Measurements from ENCODE around the gene DTNA.
"Not testable (repeated sequence)": the region's sequence is repeated elsewhere in the genome, so short reads cannot be mapped to it uniquely, and the experiment has no call there.

DTNA gene

DNA sequence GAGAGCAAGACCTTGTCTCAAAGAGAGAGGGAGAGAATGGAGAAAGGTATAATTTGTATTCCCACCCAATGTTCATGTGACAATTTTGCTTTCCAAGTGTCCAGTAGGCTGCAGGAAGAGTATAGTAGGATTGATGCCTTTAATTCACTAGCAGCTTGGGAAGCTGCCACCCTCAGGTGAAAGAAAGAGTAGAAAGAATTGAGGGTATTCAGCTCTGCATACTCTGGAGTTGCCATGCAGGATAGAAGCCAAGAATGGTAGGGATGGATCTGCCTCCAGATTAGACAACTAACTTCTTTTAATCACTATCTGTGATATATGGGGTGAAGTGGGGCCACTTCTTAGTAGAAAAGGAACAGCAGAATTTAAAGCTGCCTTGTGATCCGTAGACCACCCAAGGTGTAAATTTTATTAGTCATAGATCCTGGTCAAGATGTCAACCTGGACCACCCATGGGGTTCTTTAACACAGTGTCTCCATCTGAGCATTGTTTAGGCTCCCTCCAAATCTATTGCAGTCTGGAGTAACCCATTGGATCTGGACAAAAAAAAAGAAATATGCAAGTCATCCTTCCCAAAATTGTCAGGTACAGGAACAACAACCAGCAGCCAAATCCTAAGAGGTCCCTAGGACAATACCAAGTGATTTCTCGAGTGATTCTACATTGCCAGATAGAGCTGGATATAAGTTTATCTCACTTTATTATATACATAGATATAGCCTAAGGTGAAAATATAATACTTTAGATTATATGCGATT lies 33.1 kb upstream of the DTNA start:
- no peak overlapping the region for H3K4me3 ChIP-seq (ENCODE audit: low read length)
- no peak overlapping the region for H3K4me2 ChIP-seq (ENCODE audit: low read length)
- TF ChIP-seq, protein P1, sequence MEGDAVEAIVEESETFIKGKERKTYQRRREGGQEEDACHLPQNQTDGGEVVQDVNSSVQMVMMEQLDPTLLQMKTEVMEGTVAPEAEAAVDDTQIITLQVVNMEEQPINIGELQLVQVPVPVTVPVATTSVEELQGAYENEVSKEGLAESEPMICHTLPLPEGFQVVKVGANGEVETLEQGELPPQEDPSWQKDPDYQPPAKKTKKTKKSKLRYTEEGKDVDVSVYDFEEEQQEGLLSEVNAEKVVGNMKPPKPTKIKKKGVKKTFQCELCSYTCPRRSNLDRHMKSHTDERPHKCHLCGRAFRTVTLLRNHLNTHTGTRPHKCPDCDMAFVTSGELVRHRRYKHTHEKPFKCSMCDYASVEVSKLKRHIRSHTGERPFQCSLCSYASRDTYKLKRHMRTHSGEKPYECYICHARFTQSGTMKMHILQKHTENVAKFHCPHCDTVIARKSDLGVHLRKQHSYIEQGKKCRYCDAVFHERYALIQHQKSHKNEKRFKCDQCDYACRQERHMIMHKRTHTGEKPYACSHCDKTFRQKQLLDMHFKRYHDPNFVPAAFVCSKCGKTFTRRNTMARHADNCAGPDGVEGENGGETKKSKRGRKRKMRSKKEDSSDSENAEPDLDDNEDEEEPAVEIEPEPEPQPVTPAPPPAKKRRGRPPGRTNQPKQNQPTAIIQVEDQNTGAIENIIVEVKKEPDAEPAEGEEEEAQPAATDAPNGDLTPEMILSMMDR (IDR thresholded peaks at IDR 0.05; ENCODE audit: low read depth, low read length, poor library complexity, severe bottlenecking) = no peak
- TF ChIP-seq EZH2phosphoT487 (IDR thresholded peaks at IDR 0.05; ENCODE audit: borderline replicate concordance, low read length) = no peak
- H3K9me2 ChIP-seq (replicated peaks; ENCODE audit: control insufficient read depth, low read length) = no peaks in the 10 kb centered on the region
- no peaks in the 10 kb centered on the region for H3F3A ChIP-seq (ENCODE audit: control insufficient read depth, insufficient read depth)
- no peaks in the 10 kb centered on the region for H3K36me3 ChIP-seq (ENCODE audit: control insufficient read depth, low read length)
- no peaks in the 10 kb centered on the region for H3K27me3 ChIP-seq (ENCODE audit: control insufficient read depth, low read length)
- H3K4me1 ChIP-seq (ENCODE audit: control insufficient read depth, low read length) = no peaks in the 10 kb centered on the region
- no peaks in the 10 kb centered on the region for H4K20me1 ChIP-seq (ENCODE audit: control insufficient read depth, insufficient read depth, low read depth, low read length)
- no peak overlapping the region for H3K27ac ChIP-seq (ENCODE audit: low read depth, low read length)
- no peaks in the 10 kb centered on the region for H3K9me3 ChIP-seq (ENCODE audit: control insufficient read depth, insufficient read depth, low read length)
- H3K79me2 ChIP-seq (ENCODE audit: control insufficient read depth, low read length) = no peaks in the 10 kb centered on the region

DNA sequence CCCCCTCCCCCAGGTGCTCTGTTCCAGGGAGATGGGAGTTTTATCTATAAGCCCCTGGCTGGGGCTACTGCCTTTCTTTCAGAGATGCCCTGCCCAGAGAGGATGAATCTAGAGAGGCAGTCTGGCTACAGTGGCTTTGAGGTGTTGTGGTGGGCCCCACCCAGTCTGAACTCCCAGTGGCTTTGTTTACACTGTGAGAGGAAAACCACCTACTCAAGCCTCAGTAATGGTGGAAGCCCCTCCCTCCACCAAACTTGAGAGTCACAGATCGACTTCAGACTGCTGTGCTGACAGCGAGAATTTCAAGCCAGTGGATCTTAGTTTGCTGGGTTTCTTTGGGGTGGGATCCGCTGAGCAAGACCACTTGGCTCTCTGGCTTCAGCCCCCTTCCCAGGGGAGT lies 20.3 kb upstream of the DTNA start:
- not testable (repeated sequence) for H3K4me2 ChIP-seq (ENCODE audit: low read length)

DNA sequence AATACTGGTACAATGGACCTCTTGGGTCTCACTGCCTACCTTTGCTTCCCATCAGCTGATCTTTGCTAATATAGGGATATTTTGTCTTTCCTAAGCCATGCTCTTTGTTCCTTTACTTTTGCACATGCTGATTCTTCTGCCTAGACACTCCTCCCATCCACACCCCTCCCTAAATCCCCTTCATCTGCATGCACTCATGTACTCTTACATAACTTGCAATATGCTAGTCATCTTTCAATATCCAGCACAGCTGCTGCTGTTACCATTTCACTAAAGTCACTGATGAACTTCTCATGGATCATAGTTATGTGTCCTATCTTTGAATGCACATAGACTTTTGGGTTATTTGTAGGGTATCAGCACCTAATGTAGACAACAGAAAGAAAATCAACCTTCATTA lies 18.5 kb upstream of the DTNA start:
- H3K9me2 ChIP-seq (replicated peaks; ENCODE audit: control insufficient read depth, low read length) = no peaks in the 10 kb centered on the region
- H3K27me3 ChIP-seq (ENCODE audit: control insufficient read depth, low read length) = 0 out of 2 replicates have a peak, but pooled peaks cover 3% of the 10 kb centered on the region
- H3K4me3 ChIP-seq (ENCODE audit: low read length) = no peak overlapping the region
- H3K27ac ChIP-seq (ENCODE audit: low read depth, low read length) = no peak overlapping the region
- TF ChIP-seq EZH2phosphoT487 (IDR thresholded peaks at IDR 0.05; ENCODE audit: borderline replicate concordance, low read length) = no peak
- TF ChIP-seq, protein P1 (IDR thresholded peaks at IDR 0.05; ENCODE audit: low read depth, low read length, poor library complexity, severe bottlenecking) = no peak
- no peaks in the 10 kb centered on the region for H3K9me3 ChIP-seq (ENCODE audit: control insufficient read depth, insufficient read depth, low read length)
- no peak overlapping the region for H3K4me2 ChIP-seq (ENCODE audit: low read length)
- no peaks in the 10 kb centered on the region for H4K20me1 ChIP-seq (ENCODE audit: control insufficient read depth, insufficient read depth, low read depth, low read length)
- H3K4me1 ChIP-seq (ENCODE audit: control insufficient read depth, low read length) = no peaks in the 10 kb centered on the region
- H3F3A ChIP-seq (ENCODE audit: control insufficient read depth, insufficient read depth) = no peaks in the 10 kb centered on the region
- no peaks in the 10 kb centered on the region for H3K79me2 ChIP-seq (ENCODE audit: control insufficient read depth, low read length)
- H3K36me3 ChIP-seq (ENCODE audit: control insufficient read depth, low read length) = no peaks in the 10 kb centered on the region

More for the DNA sequence above, 20.3 kb upstream of the DTNA start:
- not testable (repeated sequence) for H3K27me3 ChIP-seq (ENCODE audit: control insufficient read depth, low read length); H4K20me1 ChIP-seq (ENCODE audit: control insufficient read depth, insufficient read depth, low read depth, low read length); H3K4me3 ChIP-seq (ENCODE audit: low read length); H3K9me3 ChIP-seq (ENCODE audit: control insufficient read depth, insufficient read depth, low read length); H3K79me2 ChIP-seq (ENCODE audit: control insufficient read depth, low read length); H3K9me2 ChIP-seq (replicated peaks; ENCODE audit: control insufficient read depth, low read length); H3F3A ChIP-seq (ENCODE audit: control insufficient read depth, insufficient read depth); H3K4me1 ChIP-seq (ENCODE audit: control insufficient read depth, low read length); H3K27ac ChIP-seq (ENCODE audit: low read depth, low read length); H3K36me3 ChIP-seq (ENCODE audit: control insufficient read depth, low read length)

DNA sequence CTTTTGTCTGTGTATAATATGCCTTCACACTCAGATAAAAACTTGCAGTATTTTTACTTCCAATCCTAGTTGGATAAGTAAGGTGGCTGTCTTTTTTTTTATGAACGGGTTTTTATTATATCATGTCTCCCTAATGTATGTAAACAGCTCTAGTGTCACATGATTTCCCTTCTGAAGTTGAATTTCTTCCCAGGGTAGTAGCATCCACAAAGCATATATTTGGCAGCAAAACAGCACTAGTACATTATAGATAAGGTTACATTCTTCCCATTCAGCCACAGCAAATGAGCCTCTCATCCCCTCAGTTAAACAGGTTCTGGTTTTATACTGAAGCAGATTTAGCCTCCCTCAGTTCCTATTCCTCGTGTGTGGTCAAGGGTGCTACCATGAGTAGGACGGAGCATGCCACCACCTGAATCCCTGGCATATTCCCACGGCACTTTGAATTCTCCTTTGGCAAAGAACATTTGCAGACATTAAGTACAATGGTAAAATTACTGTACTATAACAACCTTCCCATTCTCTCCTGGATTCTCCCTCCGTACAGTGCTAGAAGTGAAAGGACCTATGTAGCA lies 15.4 kb upstream of the DTNA start:
- no peaks in the 10 kb centered on the region for H3K79me2 ChIP-seq (ENCODE audit: control insufficient read depth, low read length)
- H3K9me3 ChIP-seq (ENCODE audit: control insufficient read depth, insufficient read depth, low read length) = no peaks in the 10 kb centered on the region
- H3K4me1 ChIP-seq (ENCODE audit: control insufficient read depth, low read length) = no peaks in the 10 kb centered on the region
- H3K4me3 ChIP-seq (ENCODE audit: low read length) = no peak overlapping the region
- TF ChIP-seq EZH2phosphoT487 (IDR thresholded peaks at IDR 0.05; ENCODE audit: borderline replicate concordance, low read length) = no peak
- TF ChIP-seq, protein P1 (IDR thresholded peaks at IDR 0.05; ENCODE audit: low read depth, low read length, poor library complexity, severe bottlenecking) = no peak
- 0 out of 2 replicates have a peak, but pooled peaks cover 3% of the 10 kb centered on the region for H3K27me3 ChIP-seq (ENCODE audit: control insufficient read depth, low read length)
- no peaks in the 10 kb centered on the region for H3K36me3 ChIP-seq (ENCODE audit: control insufficient read depth, low read length)
- no peaks in the 10 kb centered on the region for H4K20me1 ChIP-seq (ENCODE audit: control insufficient read depth, insufficient read depth, low read depth, low read length)
- no peak overlapping the region for H3K4me2 ChIP-seq (ENCODE audit: low read length)
- no peaks in the 10 kb centered on the region for H3F3A ChIP-seq (ENCODE audit: control insufficient read depth, insufficient read depth)
- no peaks in the 10 kb centered on the region for H3K9me2 ChIP-seq (replicated peaks; ENCODE audit: control insufficient read depth, low read length)
- H3K27ac ChIP-seq (ENCODE audit: low read depth, low read length) = no peak overlapping the region

All from DOHH2 (cell line).